Measurements from ENCODE around the gene SDK2. TPM values are rescaled to one million over a fixed set of nuclear protein-coding genes. Genes with fewer than 3 reads are reported as not detected.

Gene SDK2
- total RNA-seq, 1 donor from 2014 or later: 31.8 TPM

GRCh38 chr17:73638556-73638955 is 5.7 kb downstream of the SDK2 start:
- Mint-ChIP-seq H3K4me3 (no peak overlapping the region), H3K27ac (no peak overlapping the region), H3K4me1 (peaks cover 35% of the 10 kb centered on the region), H3K27me3 (ENCODE audit: low read depth) (peaks cover 2% of the 10 kb centered on the region), H3K36me3 (no peaks in the 10 kb centered on the region), H3K9me3 (no peaks in the 10 kb centered on the region)
- DNase-seq (ENCODE audit: low spot score in 2 of 2, unreplicated experiment in 2 of 2): no peak
- no peak for TF ChIP-seq CTCF (IDR thresholded peaks at IDR 0.05; ENCODE audit: unreplicated experiment)

GRCh38 chr17:73637866-73638265 is 6.4 kb downstream of the SDK2 start:
- Mint-ChIP-seq H3K36me3 (no peaks in the 10 kb centered on the region), H3K4me1 (peaks cover 33% of the 10 kb centered on the region), H3K4me3 (no peak overlapping the region), H3K9me3 (no peaks in the 10 kb centered on the region), H3K27ac (no peak overlapping the region), H3K27me3 (ENCODE audit: low read depth) (peaks cover under 1% of the 10 kb centered on the region)
- TF ChIP-seq CTCF (IDR thresholded peaks at IDR 0.05; ENCODE audit: unreplicated experiment): no peak
- no peak for DNase-seq (ENCODE audit: low spot score in 2 of 2, unreplicated experiment in 2 of 2)

GRCh38 chr17:73635101-73635817 is 9.0 kb downstream of the SDK2 start:
- H3K27ac Mint-ChIP-seq: no peak overlapping the region
- no peaks in the 10 kb centered on the region for H3K9me3 Mint-ChIP-seq
- H3K36me3 Mint-ChIP-seq: no peaks in the 10 kb centered on the region
- no peaks in the 10 kb centered on the region for H3K27me3 Mint-ChIP-seq (ENCODE audit: low read depth)
- no peak overlapping the region for H3K4me3 Mint-ChIP-seq
- no peak for DNase-seq (ENCODE audit: low spot score in 2 of 2, unreplicated experiment in 2 of 2)
- H3K4me1 Mint-ChIP-seq: peaks cover 16% of the 10 kb centered on the region
- no peak for TF ChIP-seq CTCF (IDR thresholded peaks at IDR 0.05; ENCODE audit: unreplicated experiment)

GRCh38 chr17:73634629-73635028 is 9.6 kb downstream of the SDK2 start:
- Mint-ChIP-seq H3K27me3 (ENCODE audit: low read depth) (no peaks in the 10 kb centered on the region), H3K27ac (no peak overlapping the region), H3K4me1 (peaks cover 11% of the 10 kb centered on the region), H3K9me3 (no peaks in the 10 kb centered on the region), H3K36me3 (no peaks in the 10 kb centered on the region), H3K4me3 (no peak overlapping the region)
- TF ChIP-seq CTCF (IDR thresholded peaks at IDR 0.05; ENCODE audit: unreplicated experiment): no peak
- DNase-seq (ENCODE audit: low spot score in 2 of 2, unreplicated experiment in 2 of 2): no peak

- H3K36me3 Mint-ChIP-seq: no peaks in the 10 kb centered on the region
- peaks cover 8% of the 10 kb centered on the region for H3K4me1 Mint-ChIP-seq
- no peak overlapping the region for H3K4me3 Mint-ChIP-seq
- no peak for TF ChIP-seq CTCF (IDR thresholded peaks at IDR 0.05; ENCODE audit: unreplicated experiment)
- no peak for DNase-seq (ENCODE audit: low spot score in 2 of 2, unreplicated experiment in 2 of 2)
- no peaks in the 10 kb centered on the region for H3K9me3 Mint-ChIP-seq
- no peaks in the 10 kb centered on the region for H3K27me3 Mint-ChIP-seq (ENCODE audit: low read depth)
- no peak overlapping the region for H3K27ac Mint-ChIP-seq
These were observed 10.5 kb downstream of the SDK2 start for GRCh38 chr17:73633736-73634135.

Data from mesothelial cell of epicardium (in vitro differentiated cells).